ENCODE measurements around the gene TMEM200C. TPM values are rescaled to one million over a fixed set of nuclear protein-coding genes. Genes with fewer than 3 reads are reported as not detected.

Gene TMEM200C
- total RNA-seq, 1 donor, result not detected

GRCh38 chr18:5937795-5938194 is 42.5 kb upstream of the TMEM200C start:
- DNase-seq (ENCODE audit: low read depth), result no peak
- no peak overlapping the region for H3K4me3 ChIP-seq (ENCODE audit: low read depth, low read length)
- no peak for TF ChIP-seq CTCF (IDR thresholded peaks at IDR 0.05; ENCODE audit: insufficient read depth, low read depth, low read length)

GRCh38 chr18:5937121-5937520 is 41.8 kb upstream of the TMEM200C start:
- TF ChIP-seq CTCF (IDR thresholded peaks at IDR 0.05; ENCODE audit: insufficient read depth, low read depth, low read length), result no peak
- DNase-seq (ENCODE audit: low read depth), result no peak
- H3K4me3 ChIP-seq (ENCODE audit: low read depth, low read length), result no peak overlapping the region

- no peak for DNase-seq (ENCODE audit: low read depth)
- TF ChIP-seq CTCF (IDR thresholded peaks at IDR 0.05; ENCODE audit: insufficient read depth, low read depth, low read length), result no peak
- no peak overlapping the region for H3K4me3 ChIP-seq (ENCODE audit: low read depth, low read length)
These were observed 35.5 kb upstream of the TMEM200C start for GRCh38 chr18:5930789-5931188.

- TF ChIP-seq CTCF (IDR thresholded peaks at IDR 0.05; ENCODE audit: insufficient read depth, low read depth, low read length), result no peak
- H3K4me3 ChIP-seq (ENCODE audit: low read depth, low read length), result no peak overlapping the region
- DNase-seq (ENCODE audit: low read depth), result no peak
These were observed 23.0 kb upstream of the TMEM200C start for GRCh38 chr18:5918205-5918858.

GRCh38 chr18:5914951-5915350 is 19.6 kb upstream of the TMEM200C start:
- TF ChIP-seq CTCF (IDR thresholded peaks at IDR 0.05; ENCODE audit: insufficient read depth, low read depth, low read length), result no peak
- no peak overlapping the region for H3K4me3 ChIP-seq (ENCODE audit: low read depth, low read length)
- DNase-seq (ENCODE audit: low read depth), result no peak

- no peak overlapping the region for H3K4me3 ChIP-seq (ENCODE audit: low read depth, low read length)
- no peak for TF ChIP-seq CTCF (IDR thresholded peaks at IDR 0.05; ENCODE audit: insufficient read depth, low read depth, low read length)
- no peak for DNase-seq (ENCODE audit: low read depth)
These were observed 18.7 kb upstream of the TMEM200C start for GRCh38 chr18:5914016-5914415.

GRCh38 chr18:5912566-5912965 is 17.2 kb upstream of the TMEM200C start:
- no peak for TF ChIP-seq CTCF (IDR thresholded peaks at IDR 0.05; ENCODE audit: insufficient read depth, low read depth, low read length)
- DNase-seq (ENCODE audit: low read depth), result no peak
- no peak overlapping the region for H3K4me3 ChIP-seq (ENCODE audit: low read depth, low read length)

Data from fibroblast of villous mesenchyme (primary cell).